Measurements from ENCODE around the gene SPNS3. TPM values are rescaled to one million over a fixed set of nuclear protein-coding genes. Genes with fewer than 3 reads are reported as not detected.

The SPNS3 gene
- total RNA-seq, 4 donors from 2014 or later = 0.69 TPM; not detected in 3

DNA sequence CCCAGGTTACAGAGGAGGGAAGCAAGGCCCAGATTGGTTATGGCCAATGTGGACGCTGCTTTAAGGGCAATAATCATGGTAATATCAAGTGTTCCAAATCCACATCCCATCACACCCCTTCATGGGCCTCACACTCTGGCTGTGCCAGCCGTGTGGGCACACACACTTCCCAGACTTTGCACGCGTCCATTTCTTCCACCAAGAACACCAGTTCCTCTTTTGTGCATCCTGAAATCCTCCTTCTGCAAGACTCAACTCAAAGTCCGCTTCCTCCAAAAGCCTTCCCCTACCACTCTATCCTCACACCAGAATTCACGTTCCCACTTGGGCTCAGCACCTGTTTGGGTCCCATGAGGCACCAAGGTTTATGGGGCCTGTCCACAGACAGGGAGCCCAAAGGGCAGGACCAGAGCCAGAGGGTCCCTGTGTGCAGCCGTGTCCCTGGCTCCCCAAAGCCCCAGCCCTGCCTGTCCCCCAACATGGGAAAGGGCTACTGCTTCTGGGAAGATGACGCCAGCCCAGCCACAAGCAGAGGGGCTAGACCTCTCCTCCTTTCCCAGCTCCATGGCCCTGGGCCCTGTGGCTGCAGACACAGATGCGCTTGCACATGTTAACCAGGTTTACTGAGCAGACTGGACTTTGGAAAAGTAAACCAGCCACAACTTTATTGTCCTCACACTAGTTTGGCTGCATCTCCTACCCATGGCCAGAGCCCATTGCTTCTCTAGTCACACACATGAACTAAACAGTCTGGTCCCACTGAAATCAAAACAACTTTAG lies 20.3 kb downstream of the SPNS3 start:
- Histone ChIP-seq H3K9me3 (no peaks in the 10 kb centered on the region), H3K4me1 (no peaks in the 10 kb centered on the region), H3K4me3 (no peak overlapping the region), H3K36me3 (no peaks in the 10 kb centered on the region), H3K27ac (no peak overlapping the region), H3K27me3 (no peaks in the 10 kb centered on the region)
- DNase-seq = no peak
- intact Hi-C loops (cut with DNase I; ENCODE audit: low total_unique reads) = no loop called here
- TF ChIP-seq, protein P1, sequence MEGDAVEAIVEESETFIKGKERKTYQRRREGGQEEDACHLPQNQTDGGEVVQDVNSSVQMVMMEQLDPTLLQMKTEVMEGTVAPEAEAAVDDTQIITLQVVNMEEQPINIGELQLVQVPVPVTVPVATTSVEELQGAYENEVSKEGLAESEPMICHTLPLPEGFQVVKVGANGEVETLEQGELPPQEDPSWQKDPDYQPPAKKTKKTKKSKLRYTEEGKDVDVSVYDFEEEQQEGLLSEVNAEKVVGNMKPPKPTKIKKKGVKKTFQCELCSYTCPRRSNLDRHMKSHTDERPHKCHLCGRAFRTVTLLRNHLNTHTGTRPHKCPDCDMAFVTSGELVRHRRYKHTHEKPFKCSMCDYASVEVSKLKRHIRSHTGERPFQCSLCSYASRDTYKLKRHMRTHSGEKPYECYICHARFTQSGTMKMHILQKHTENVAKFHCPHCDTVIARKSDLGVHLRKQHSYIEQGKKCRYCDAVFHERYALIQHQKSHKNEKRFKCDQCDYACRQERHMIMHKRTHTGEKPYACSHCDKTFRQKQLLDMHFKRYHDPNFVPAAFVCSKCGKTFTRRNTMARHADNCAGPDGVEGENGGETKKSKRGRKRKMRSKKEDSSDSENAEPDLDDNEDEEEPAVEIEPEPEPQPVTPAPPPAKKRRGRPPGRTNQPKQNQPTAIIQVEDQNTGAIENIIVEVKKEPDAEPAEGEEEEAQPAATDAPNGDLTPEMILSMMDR (IDR thresholded peaks at IDR 0.05) = no peak
- TF ChIP-seq POLR2A (IDR thresholded peaks at IDR 0.05) = no peak

DNA sequence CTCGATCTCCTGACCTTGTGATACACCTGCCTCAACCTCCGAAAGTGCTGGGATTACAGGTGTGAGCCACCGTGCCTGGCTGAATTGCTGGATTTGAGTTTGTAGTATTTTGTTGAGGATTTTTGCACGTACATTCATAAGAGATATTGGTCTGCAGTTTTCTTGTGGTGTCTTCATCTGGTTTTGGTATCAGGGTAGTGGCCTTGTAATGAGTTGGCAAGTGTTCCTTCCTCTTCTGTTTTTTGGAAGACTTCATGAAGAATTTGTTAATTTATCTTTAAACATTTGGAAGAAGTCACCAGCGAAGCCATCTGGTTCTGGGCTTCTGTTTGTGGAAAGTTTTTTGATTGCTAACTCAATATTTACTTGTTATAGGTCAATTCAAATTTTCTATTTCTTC lies 26.9 kb downstream of the SPNS3 start:
- no peak overlapping the region for H3K4me3 ChIP-seq
- intact Hi-C loops (cut with DNase I; ENCODE audit: low total_unique reads) = no loop called here
- no peaks in the 10 kb centered on the region for H3K36me3 ChIP-seq
- peaks cover 0 to 3% of the 10 kb centered on the region in 2 donors for H3K9me3 ChIP-seq
- DNase-seq = no peak
- H3K27ac ChIP-seq = no peak overlapping the region
- no peaks in the 10 kb centered on the region for H3K27me3 ChIP-seq
- TF ChIP-seq POLR2A (IDR thresholded peaks at IDR 0.05) = no peak
- TF ChIP-seq, protein P1 (IDR thresholded peaks at IDR 0.05) = no peak
- no peaks in the 10 kb centered on the region for H3K4me1 ChIP-seq

DNA sequence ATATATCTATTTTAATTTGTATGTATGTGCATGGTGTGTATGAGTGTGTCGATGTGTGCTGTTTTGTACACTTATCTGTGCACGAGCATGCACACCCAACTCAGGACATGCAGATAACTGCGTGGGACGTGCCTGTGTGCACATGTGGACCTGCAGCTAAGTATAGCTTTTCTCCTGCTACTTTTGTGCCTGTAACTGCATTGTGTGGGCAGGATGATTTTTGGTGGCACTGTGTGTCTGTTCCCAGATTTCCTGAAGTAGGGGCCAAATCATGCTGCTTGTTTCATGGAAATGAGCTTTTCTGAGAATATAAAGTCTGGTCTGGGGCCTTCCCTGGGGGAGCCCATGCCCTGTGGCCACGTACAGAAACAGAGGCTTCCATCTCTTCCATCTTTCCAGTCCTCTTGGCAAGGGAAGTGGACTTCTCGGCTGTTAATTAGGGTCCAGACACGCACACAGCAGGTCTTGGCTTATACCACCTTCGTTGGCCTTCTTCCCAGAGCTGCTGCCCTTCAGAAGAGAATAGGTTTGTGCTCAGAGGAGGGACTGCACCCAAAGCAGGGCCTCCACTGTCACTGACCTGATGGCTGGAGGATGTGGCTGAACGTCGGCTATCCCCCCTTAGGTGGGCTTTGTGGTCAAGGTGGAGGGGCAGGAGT lies 30.2 kb downstream of the SPNS3 start:
- H3K36me3 ChIP-seq = no peaks in the 10 kb centered on the region
- no peak overlapping the region for H3K27ac ChIP-seq
- no peak for TF ChIP-seq POLR2A (IDR thresholded peaks at IDR 0.05)
- TF ChIP-seq, protein P1 (IDR thresholded peaks at IDR 0.05) = no peak
- DNase-seq = no peak
- no peaks in the 10 kb centered on the region for H3K4me1 ChIP-seq
- H3K9me3 ChIP-seq = peaks cover 0 to 3% of the 10 kb centered on the region in 2 donors
- intact Hi-C loops (cut with DNase I; ENCODE audit: low total_unique reads) = no loop called here
- H3K4me3 ChIP-seq = no peak overlapping the region
- H3K27me3 ChIP-seq = no peaks in the 10 kb centered on the region

DNA sequence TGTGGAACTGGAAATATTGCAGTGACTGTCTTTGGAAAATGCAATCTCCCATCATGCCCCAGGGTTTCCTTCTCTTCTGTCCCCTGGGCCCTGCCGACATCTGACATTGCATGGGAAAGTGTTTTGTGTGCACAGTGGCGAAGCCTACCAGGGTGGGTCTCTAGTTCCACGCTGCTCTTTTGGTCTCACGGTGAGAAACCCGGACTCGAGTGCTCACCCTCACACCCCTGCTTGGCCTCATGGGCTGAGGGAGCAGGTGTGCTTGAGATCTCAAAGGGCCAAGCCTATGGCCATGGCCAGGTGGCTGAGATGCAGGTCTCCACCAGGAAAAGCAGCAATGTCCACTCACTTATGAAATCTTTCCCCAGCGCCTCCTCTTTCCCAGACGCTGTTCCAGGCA lies 32.0 kb downstream of the SPNS3 start:
- no peak for DNase-seq
- no peak overlapping the region for H3K4me3 ChIP-seq

More for the DNA sequence above, 32.0 kb downstream of the SPNS3 start:
- TF ChIP-seq, protein P1 (IDR thresholded peaks at IDR 0.05) = no peak
- no peak for TF ChIP-seq POLR2A (IDR thresholded peaks at IDR 0.05)
- H3K27ac ChIP-seq = no peak overlapping the region
- peaks cover 0 to 3% of the 10 kb centered on the region in 2 donors for H3K9me3 ChIP-seq
- no peaks in the 10 kb centered on the region for H3K4me1 ChIP-seq
- no peaks in the 10 kb centered on the region for H3K27me3 ChIP-seq
- intact Hi-C loops (cut with DNase I; ENCODE audit: low total_unique reads) = no loop called here
- no peaks in the 10 kb centered on the region for H3K36me3 ChIP-seq
